GM19099 (cell line): Measurements from ENCODE around the gene TRAF6.

Source experiments
- POLR2A ChIP-seq: IDR thresholded peaks from 3 replicates; pipeline ENCODE4 v1.6.1; 2011; ENCODE audit warnings: low read depth; ENCODE audit not compliant: insufficient read length; ENCODE audit errors: extremely low read depth

Gene TRAF6

GRCh38 chr11:36469881-36470802 is 39.9 kb downstream of the TRAF6 start:
- no peak for TF ChIP-seq POLR2A

DNA sequence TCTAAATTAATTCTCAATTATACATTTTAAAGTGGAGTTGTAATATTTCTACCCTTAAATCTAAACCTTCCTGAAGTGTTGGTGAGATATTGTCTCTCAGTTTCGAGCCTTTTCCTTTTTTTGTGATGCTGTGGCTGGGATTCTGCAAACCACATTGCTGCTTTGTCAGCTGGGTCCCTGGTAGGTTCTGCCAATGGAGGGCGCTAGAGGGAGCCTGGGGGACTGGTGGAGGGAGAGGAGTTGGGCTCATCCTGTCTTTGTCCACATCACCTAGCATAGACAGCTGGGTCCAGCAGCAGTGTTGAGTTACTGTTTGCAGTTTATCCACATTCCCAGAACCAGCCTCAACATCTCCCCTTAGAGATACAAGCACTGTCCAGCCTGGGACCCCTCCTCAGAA is 41.0 kb downstream of the TRAF6 start:
- TF ChIP-seq POLR2A = no peak

DNA sequence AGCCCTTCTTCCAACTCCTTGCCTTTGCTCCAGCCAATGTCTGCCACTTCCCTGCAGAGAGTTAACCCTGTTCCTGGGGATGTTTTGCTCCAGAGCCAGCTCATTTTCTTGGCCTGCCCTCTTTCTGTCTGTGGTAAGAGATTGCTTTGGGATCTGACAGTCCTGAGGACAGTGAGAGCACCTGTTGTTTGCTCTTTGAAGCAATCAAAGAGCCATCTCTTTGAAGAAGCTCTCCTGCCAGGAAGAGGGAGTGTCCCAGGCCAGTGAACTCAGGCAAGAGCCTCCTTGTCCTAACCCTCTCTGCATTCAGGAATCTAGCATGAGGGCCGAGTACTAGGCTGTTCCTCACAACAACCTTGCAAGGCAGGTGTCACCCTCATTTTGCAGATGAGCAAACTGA is 42.2 kb downstream of the TRAF6 start:
- TF ChIP-seq POLR2A = no peak

DNA sequence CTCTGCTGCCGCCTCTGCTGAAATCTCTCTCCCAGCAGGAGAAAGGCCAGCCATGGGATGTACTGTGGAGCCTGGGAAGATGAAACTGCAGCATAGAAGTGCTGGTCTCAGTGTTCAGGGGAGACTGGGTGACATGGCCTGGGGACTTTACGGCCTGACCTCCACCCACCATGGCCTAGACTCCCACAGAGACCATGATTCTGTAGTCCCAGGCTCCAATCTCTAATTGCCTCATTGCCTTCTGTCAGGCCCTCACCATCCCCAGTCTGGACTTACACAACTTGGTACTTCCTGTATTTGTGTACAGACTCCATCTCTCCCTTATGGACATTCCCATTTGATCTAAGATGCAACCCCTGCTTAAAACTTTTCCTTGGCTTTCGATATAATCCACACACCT is 43.1 kb downstream of the TRAF6 start:
- TF ChIP-seq POLR2A = no peak

- TF ChIP-seq POLR2A = no peak
These were observed 44.5 kb downstream of the TRAF6 start for GRCh38 chr11:36465449-36466163.

GRCh38 chr11:36464720-36465119 is 45.4 kb downstream of the TRAF6 start:
- TF ChIP-seq POLR2A = no peak

GRCh38 chr11:36463781-36464180 is 46.3 kb downstream of the TRAF6 start:
- no peak for TF ChIP-seq POLR2A

DNA sequence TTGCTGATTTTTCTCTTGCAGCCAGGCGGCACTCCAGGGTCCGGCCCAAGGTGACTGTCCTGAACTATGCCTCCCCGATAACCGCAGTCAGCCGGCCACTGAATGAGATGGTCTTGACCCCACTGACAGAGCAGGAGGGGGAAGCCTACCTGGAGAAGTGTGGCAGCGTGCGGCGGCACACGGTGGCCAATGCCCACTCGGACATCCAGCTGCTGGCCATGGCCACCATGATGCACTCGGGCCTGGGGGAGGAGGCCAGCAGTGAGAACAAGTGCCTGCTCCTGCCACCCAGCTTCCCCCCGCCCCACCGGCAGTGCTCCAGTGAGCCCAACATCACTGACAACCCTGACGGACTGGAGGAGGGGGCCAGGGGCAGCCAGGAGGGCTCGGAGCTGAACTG is 47.8 kb downstream of the TRAF6 start:
- TF ChIP-seq POLR2A = no peak

DNA sequence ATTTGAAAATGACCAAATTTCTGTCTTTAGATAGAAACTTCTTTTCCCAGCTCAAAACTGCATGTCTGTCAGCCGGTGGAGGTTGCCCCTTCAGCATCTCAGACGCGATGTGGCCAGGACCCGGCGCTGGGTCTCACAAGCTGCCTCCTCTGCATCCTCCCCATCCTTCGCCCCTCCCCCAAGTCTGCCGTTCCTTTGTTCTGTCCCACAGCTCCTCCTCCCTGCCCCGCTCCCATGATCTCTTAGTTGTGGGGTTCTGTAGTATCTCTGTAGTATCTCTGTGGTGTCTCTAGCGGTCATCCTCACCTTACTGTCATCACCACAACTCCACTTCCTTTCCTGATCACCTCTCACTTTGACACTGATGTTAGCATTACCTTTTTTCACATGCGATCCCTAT is 49.9 kb downstream of the TRAF6 start:
- TF ChIP-seq POLR2A = no peak

- TF ChIP-seq POLR2A = no peak
These were observed 51.0 kb downstream of the TRAF6 start for GRCh38 chr11:36459046-36459445.

GRCh38 chr11:36458129-36458915 is 51.8 kb downstream of the TRAF6 start:
- TF ChIP-seq POLR2A = no peak

DNA sequence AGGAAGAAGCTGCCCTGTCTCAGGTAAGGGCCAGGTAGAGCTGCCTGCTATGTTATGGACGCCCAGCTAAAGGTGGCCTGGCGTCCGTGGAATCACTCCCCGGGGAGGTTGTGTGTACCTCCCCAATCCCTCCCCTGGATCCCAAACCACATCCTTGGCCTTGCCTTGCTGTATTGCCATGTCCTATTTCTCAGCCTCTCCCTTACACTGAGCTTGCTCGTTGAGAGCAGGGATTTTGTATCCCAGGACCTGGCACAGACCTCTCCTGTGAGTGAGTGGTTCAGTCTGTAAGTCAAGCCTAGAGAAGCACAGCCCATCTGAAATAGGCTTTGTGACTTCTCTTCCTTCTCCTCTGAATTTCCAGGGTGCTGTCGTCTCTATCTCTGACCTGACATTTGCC is 53.9 kb downstream of the TRAF6 start:
- no peak for TF ChIP-seq POLR2A

GRCh38 chr11:36455658-36456111 is 54.4 kb downstream of the TRAF6 start:
- TF ChIP-seq POLR2A = no peak

GRCh38 chr11:36454941-36455631 is 55.0 kb downstream of the TRAF6 start:
- no peak for TF ChIP-seq POLR2A

DNA sequence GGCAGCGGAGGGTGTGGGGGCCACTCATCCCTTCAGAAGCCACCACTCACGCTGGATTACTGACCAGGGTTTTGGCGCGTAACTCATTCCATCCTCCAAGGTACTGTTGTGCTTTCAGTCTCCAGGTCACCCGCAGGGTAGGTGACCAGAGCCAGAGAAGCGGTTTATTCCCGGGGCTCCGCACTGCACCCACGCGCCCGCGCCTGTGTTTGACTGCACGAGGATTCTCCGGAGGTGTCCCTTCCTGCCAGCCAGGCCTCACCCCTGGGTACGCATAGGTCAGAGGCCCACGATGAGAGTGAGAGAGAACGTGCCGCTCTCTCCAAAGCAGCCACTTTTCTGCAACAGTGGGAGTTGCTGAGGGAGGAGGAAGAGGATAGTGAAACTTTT is 55.5 kb downstream of the TRAF6 start:
- TF ChIP-seq POLR2A = no peak
